ENCODE results near the gene ZNF827.

DNA sequence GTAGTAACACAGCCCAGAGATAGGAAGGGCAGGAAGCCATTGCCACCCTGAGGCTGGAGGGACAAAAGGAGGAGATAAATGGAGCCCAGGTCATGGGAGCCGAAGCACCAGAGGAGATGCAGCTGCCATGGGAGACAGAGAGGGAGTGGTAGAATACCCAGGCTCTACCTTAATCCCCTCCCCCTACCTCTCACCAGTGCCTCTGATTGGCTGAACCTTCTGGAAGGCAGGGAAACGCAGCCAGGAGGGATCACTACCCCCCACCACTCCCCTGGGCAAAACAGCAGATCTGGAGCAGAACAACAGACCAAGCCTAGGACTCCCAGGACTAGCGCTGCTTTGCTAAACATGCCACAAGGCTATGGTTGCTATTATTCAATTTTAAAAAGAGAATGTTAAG lies 114.2 kb downstream of the ZNF827 start:
- TF ChIP-seq GATA2 (IDR thresholded peaks at IDR 0.05; ENCODE audit: low read depth, low read length) (no peak), GATA3 (IDR thresholded peaks at IDR 0.05; ENCODE audit: low read depth, low read length) (no peak)

Measured in SH-SY5Y (cell line).